H1 (cell line): ENCODE measurements around the gene GOLIM4. TPM values are rescaled to one million over a fixed set of nuclear protein-coding genes. Genes with fewer than 3 reads are reported as not detected.

Source experiments
- CTCF ChIA-PET: fragments of 300-600 bp; sonication (Branson Sonifier 250); formaldehyde crosslinking; loops from one replicate; lab custom pipeline; 2021; ENCODE audit not compliant: partially characterized antibody; lab: Charles Lee
- POLR2A ChIA-PET: fragments of 300-600 bp; sonication (Branson Sonifier 250); formaldehyde crosslinking; loops from one replicate; lab custom pipeline; 2021; ENCODE audit warnings: inconsistent platforms; ENCODE audit not compliant: partially characterized antibody; lab: Charles Lee
- DNase-seq, 2 experiments: peaks; one replicate each; pipeline versions ENCODE4 v3.0.0 to v3.0.0-alpha.2; 2010 to 2022; ENCODE audit warnings: low spot score in 2 of 2, low read depth in 1 of 2, mixed read lengths in 1 of 2
- FAIRE-seq: peaks from 2 replicates; lab custom pipeline; 2011; peaks lifted over from hg19 to GRCh38; lab: Jason Lieb, UNC
- H2AFZ ChIP-seq: 2 replicates; pipeline ENCODE4 v1.8.1; 2012; ENCODE audit warnings: low read length, inconsistent platforms
- H2AK5ac ChIP-seq: 2 replicates; pipeline ENCODE4 v1.6.1; 2013; ENCODE audit warnings: low read depth, low read length
- H2BK120ac ChIP-seq: replicated peaks from 2 replicates; pipeline ENCODE3; 2013; ENCODE audit warnings: low read depth, low read length, inconsistent platforms
- H2BK12ac ChIP-seq: 2 replicates; pipeline ENCODE4 v1.6.1; 2013; ENCODE audit warnings: low read depth, low read length
- H2BK15ac ChIP-seq: 2 replicates; pipeline ENCODE4 v1.6.1; 2013; ENCODE audit warnings: low read length
- H2BK20ac ChIP-seq: 2 replicates; pipeline ENCODE4 v1.6.1; 2013; ENCODE audit warnings: low read length
- H2BK5ac ChIP-seq: 2 replicates; pipeline ENCODE4 v1.6.1; 2013; ENCODE audit warnings: low read depth, low read length
- H3K14ac ChIP-seq: 2 replicates; pipeline ENCODE4 v1.6.1; 2013; ENCODE audit warnings: inconsistent platforms; ENCODE audit not compliant: insufficient read length
- H3K18ac ChIP-seq: 2 replicates; pipeline ENCODE4 v1.6.1; 2013; ENCODE audit warnings: low read length; ENCODE audit errors: extremely low read depth
- H3K23ac ChIP-seq: 2 replicates; pipeline ENCODE4 v1.6.1; 2013; ENCODE audit warnings: inconsistent platforms; ENCODE audit not compliant: insufficient read length
- H3K23me2 ChIP-seq: 2 replicates; pipeline ENCODE4 v1.6.1; 2013; ENCODE audit warnings: low read depth, low read length
- H3K27ac ChIP-seq: 2 replicates; pipeline ENCODE4 v1.6.1; 2011; ENCODE audit warnings: low read depth, low read length, inconsistent platforms
- H3K27me3 ChIP-seq, 4 experiments: replicated peaks in 1 of 4; 1 replicate in 1 of 4; 2 replicates in 3 of 4; pipeline versions ENCODE4 v1.6.1 to v1.8.1; 2011 to 2013; ENCODE audit warnings: low read length in 3 of 4, mild to moderate bottlenecking in 3 of 4, inconsistent platforms in 2 of 4, mixed read lengths in 2 of 4, moderate library complexity in 1 of 4; ENCODE audit not compliant: control insufficient read depth in 3 of 4, insufficient read depth in 3 of 4; ENCODE audit errors: extremely low read depth in 1 of 4
- H3K36me3 ChIP-seq, 4 experiments: 2 replicates each; pipeline versions ENCODE4 v1.6.1 to v1.8.1; 2011 to 2013; ENCODE audit warnings: mild to moderate bottlenecking in 4 of 4, low read length in 3 of 4, moderate library complexity in 2 of 4, control low read depth in 1 of 4, inconsistent platforms in 1 of 4; ENCODE audit not compliant: insufficient read depth in 4 of 4, control insufficient read depth in 2 of 4
- H3K4ac ChIP-seq: replicated peaks from 2 replicates; pipeline ENCODE3; 2013; ENCODE audit warnings: low read length, low read depth, mixed read lengths, inconsistent platforms; ENCODE audit not compliant: insufficient read length
- H3K4me1 ChIP-seq, 4 experiments: replicated peaks in 1 of 4; 1 replicate in 1 of 4; 2 replicates in 3 of 4; pipeline versions ENCODE4 v1.6.1 to v1.8.1; 2011 to 2013; ENCODE audit warnings: low read length in 3 of 4, inconsistent platforms in 2 of 4, mixed read lengths in 1 of 4; ENCODE audit not compliant: insufficient read depth in 4 of 4, control insufficient read depth in 3 of 4
- H3K4me2 ChIP-seq, 2 experiments: 2 replicates each; pipeline versions ENCODE4 v1.6.1 to v1.8.1; 2011 to 2013; ENCODE audit warnings: low read depth in 2 of 2, low read length in 2 of 2, control low read depth in 1 of 2, inconsistent platforms in 1 of 2, mild to moderate bottlenecking in 1 of 2; ENCODE audit not compliant: insufficient read depth in 1 of 2
- H3K4me3 ChIP-seq, 4 experiments: fragments of 200-600, 300-600 bp in 1 of 4; sonication (generic), shearing (Covaris generic), sonication (Bioruptor Twin) in 1 of 4; 2 replicates each; pipeline versions ENCODE4 v1.5.1 to v1.8.1; 2011 to 2016; ENCODE audit warnings: low read length in 4 of 4, low read depth in 3 of 4, control low read depth in 2 of 4, inconsistent platforms in 2 of 4, mild to moderate bottlenecking in 2 of 4, mixed read lengths in 1 of 4, moderate library complexity in 1 of 4; ENCODE audit not compliant: insufficient read depth in 2 of 4; ENCODE audit errors: extremely low read depth in 1 of 4
- H3K56ac ChIP-seq: replicated peaks from 2 replicates; pipeline ENCODE3; 2013; ENCODE audit warnings: low read depth, mild to moderate bottlenecking, mixed read lengths, low read length, inconsistent platforms; ENCODE audit not compliant: insufficient read length
- H3K79me1 ChIP-seq: 2 replicates; pipeline ENCODE4 v1.6.1; 2013; ENCODE audit warnings: low read depth, low read length, control low read depth
- H3K79me2 ChIP-seq, 2 experiments: 2 replicates each; pipeline versions ENCODE4 v1.6.1 to v1.8.1; 2012 to 2013; ENCODE audit warnings: low read length in 2 of 2, mild to moderate bottlenecking in 2 of 2, inconsistent platforms in 1 of 2; ENCODE audit not compliant: insufficient read depth in 2 of 2, control insufficient read depth in 1 of 2
- H3K9ac ChIP-seq, 4 experiments: replicated peaks in 1 of 4; 1 replicate in 1 of 4; 2 replicates in 3 of 4; pipeline versions ENCODE4 v1.6.1 to v1.8.1; 2011 to 2013; ENCODE audit warnings: low read depth in 3 of 4, low read length in 3 of 4, control low read depth in 2 of 4, mild to moderate bottlenecking in 2 of 4, moderate library complexity in 2 of 4, inconsistent platforms in 1 of 4; ENCODE audit errors: extremely low read depth in 1 of 4
- H3K9me3 ChIP-seq, 2 experiments: 2 replicates each; pipeline versions ENCODE4 v1.6.1 to v1.8.1; 2012 to 2013; ENCODE audit warnings: mild to moderate bottlenecking in 2 of 2, moderate library complexity in 2 of 2, control low read depth in 1 of 2, inconsistent platforms in 1 of 2, low read depth in 1 of 2, low read length in 1 of 2, mixed read lengths in 1 of 2; ENCODE audit not compliant: insufficient read depth in 2 of 2
- H4K20me1 ChIP-seq, 2 experiments: replicated peaks in 1 of 2; 2 replicates each; pipeline versions ENCODE3 to v1.8.1; 2011 to 2013; ENCODE audit warnings: inconsistent platforms in 2 of 2, low read length in 2 of 2, mild to moderate bottlenecking in 1 of 2; ENCODE audit not compliant: insufficient read depth in 2 of 2, control insufficient read depth in 1 of 2
- H4K5ac ChIP-seq: 2 replicates; pipeline ENCODE4 v1.6.1; 2013; ENCODE audit warnings: low read length, low read depth, mixed read lengths, inconsistent platforms; ENCODE audit not compliant: insufficient read length
- H4K8ac ChIP-seq: 2 replicates; pipeline ENCODE4 v1.8.0; 2013; ENCODE audit warnings: mild to moderate bottlenecking, moderate library complexity, low read length, inconsistent platforms; ENCODE audit not compliant: insufficient read depth; ENCODE audit errors: extremely low read depth
- H4K91ac ChIP-seq: replicated peaks from 2 replicates; pipeline ENCODE3; 2013; ENCODE audit warnings: low read length, mixed read lengths, inconsistent platforms; ENCODE audit not compliant: insufficient read length
- ASH2L ChIP-seq: fragments of 200-600, 300-600 bp; sonication (generic); IDR thresholded peaks from one replicate; pipeline ENCODE4 v1.7.1; 2017; ENCODE audit warnings: low read length
- KDM4A ChIP-seq: IDR thresholded peaks from one replicate; pipeline ENCODE4 v1.7.1; 2012; ENCODE audit warnings: low read depth, mild to moderate bottlenecking, moderate library complexity, low read length, inconsistent platforms; ENCODE audit not compliant: severe bottlenecking
- NANOG ChIP-seq: IDR thresholded peaks from 2 replicates; pipeline ENCODE4 v1.6.1; 2011; ENCODE audit warnings: low read length, low read depth, mild to moderate bottlenecking, inconsistent platforms; ENCODE audit not compliant: insufficient read depth, poor library complexity, severe bottlenecking
- SAP30 ChIP-seq: fragments of 300-600 bp; sonication (generic); IDR thresholded peaks from 2 replicates; pipeline ENCODE4 v1.7.1; 2012; ENCODE audit warnings: low read length, moderate library complexity, mild to moderate bottlenecking, inconsistent platforms; ENCODE audit not compliant: insufficient read depth, insufficient replicate concordance
- SP4 ChIP-seq: IDR thresholded peaks from 2 replicates; pipeline ENCODE4 v1.6.1; 2012; ENCODE audit warnings: low read length, inconsistent platforms
- TAF7 ChIP-seq: optimal IDR thresholded peaks from 2 replicates; pipeline ENCODE3; 2011; ENCODE audit warnings: low read depth, mild to moderate bottlenecking, inconsistent platforms, low read length, moderate library complexity, borderline replicate concordance
- WGBS, 2 experiments: shearing (Covaris generic) in 1 of 2; methylation state at CpG; one replicate each; pipeline versions ENCODE4 v1.1.6 to v1.1.7; 2013 to 2015; ENCODE audit warnings: low lambda C conversion rate in 2 of 2, mixed read lengths in 2 of 2, inconsistent platforms in 1 of 2, low coverage in 1 of 2, missing lambda C conversion rate in 1 of 2; ENCODE audit not compliant: insufficient replicate concordance in 2 of 2, insufficient coverage in 1 of 2, insufficient read length in 1 of 2; ENCODE audit errors: extremely low coverage in 1 of 2, missing lambda C conversion rate in 1 of 2; 5-methylcytosine and 5-hydroxymethylcytosine counted together
- polyA plus RNA-seq, 7 experiments: library from polyadenylated mRNA; depleted of rRNA in 3 of 7; stranded (reverse) in 5 of 7; unstranded in 2 of 7; fragments of >200 nt in 5 of 7; fragments of 200-250 nt in 2 of 7; gene quantifications; 1 replicate in 5 of 7; 2 replicates in 1 of 7; 4 replicates in 1 of 7; pipeline versions ENCODE4 v1.2.1 to v1.2.3, GENCODE V29; 2011 to 2013; ENCODE audit warnings: missing spikeins in 2 of 7, mixed read lengths in 2 of 7
- total RNA-seq: library from RNA; stranded (reverse); fragmentation: NEBNext Ultra II Directional; extraction: Animal tissue kit (Norgen Biotek cat#: 25700); gene quantifications from 2 replicates; pipeline ENCODE4 v1.2.1, GENCODE V29; 2021

Gene GOLIM4
- total and polyA plus RNA-seq, 2 of the 8 experiments (the other 6 are each of a cell fraction or from before 2014, with no cell fraction given): 5.6 to 29.7 TPM

- POLR2A ChIA-PET: interaction anchor here (0.6 kb wide), 1 partner anchor 10 kb away, joined by 3 read pairs; no protein-coding TSS in a partner anchor
These were observed 17.2 kb upstream of the GOLIM4 start for GRCh38 chr3:168112894-168113293.

More at GRCh38 chr3:168112894-168113293, 17.2 kb upstream of the GOLIM4 start:
- Histone ChIP-seq H2AFZ (no peak overlapping the region), H4K8ac (no peak overlapping the region), H3K4me2 (no peak overlapping the region), H3K23ac (no peak overlapping the region), H2BK20ac (no peak overlapping the region), H2BK120ac (no peak overlapping the region), H4K91ac (no peak overlapping the region), H3K56ac (no peak overlapping the region), H3K14ac (no peak overlapping the region), H3K36me3 (no peaks in the 10 kb centered on the region), H3K79me2 (no peaks in the 10 kb centered on the region), H3K9me3 (no peaks in the 10 kb centered on the region), H2BK5ac (no peak overlapping the region), H3K27ac (no peak overlapping the region), H3K9ac (no peak overlapping the region), H4K5ac (no peak overlapping the region), H3K18ac (no peak overlapping the region), H3K4ac (no peak overlapping the region), H3K27me3 (no peaks in the 10 kb centered on the region), H3K4me1 (no peaks in the 10 kb centered on the region), H2BK12ac (no peak overlapping the region), H2BK15ac (no peak overlapping the region), H2AK5ac (no peak overlapping the region), H3K23me2 (no peaks in the 10 kb centered on the region), H3K79me1 (no peaks in the 10 kb centered on the region), H4K20me1 (no peaks in the 10 kb centered on the region), H3K4me3 (no peak overlapping the region)
- DNase-seq (no peak), FAIRE-seq (no peak)
- CTCF ChIA-PET: interaction anchor here (0.9 to 3.0 kb wide), 3 partner anchors 10 to 53 kb away, joined by 3 to 15 read pairs (median 5); no protein-coding TSS in a partner anchor
- no peak for TF ChIP-seq SP4
- TF ChIP-seq SAP30: no peak
- no peak for TF ChIP-seq NANOG
- TF ChIP-seq KDM4A: no peak
- TF ChIP-seq ASH2L: no peak
- no peak for TF ChIP-seq TAF7
- 89% methylated on average over 3 of the region's 3 CpGs; no CpG with 5 or more reads in 1 of the 2 experiments for WGBS, 2 experiments
